ENCODE measurements around the gene THADA. TPM values are rescaled to one million over a fixed set of nuclear protein-coding genes. Genes with fewer than 3 reads are reported as not detected.

The THADA gene
- total RNA-seq, 4 donors from 2014 or later = 49.9 to 90.2 (median 65.2) TPM

DNA sequence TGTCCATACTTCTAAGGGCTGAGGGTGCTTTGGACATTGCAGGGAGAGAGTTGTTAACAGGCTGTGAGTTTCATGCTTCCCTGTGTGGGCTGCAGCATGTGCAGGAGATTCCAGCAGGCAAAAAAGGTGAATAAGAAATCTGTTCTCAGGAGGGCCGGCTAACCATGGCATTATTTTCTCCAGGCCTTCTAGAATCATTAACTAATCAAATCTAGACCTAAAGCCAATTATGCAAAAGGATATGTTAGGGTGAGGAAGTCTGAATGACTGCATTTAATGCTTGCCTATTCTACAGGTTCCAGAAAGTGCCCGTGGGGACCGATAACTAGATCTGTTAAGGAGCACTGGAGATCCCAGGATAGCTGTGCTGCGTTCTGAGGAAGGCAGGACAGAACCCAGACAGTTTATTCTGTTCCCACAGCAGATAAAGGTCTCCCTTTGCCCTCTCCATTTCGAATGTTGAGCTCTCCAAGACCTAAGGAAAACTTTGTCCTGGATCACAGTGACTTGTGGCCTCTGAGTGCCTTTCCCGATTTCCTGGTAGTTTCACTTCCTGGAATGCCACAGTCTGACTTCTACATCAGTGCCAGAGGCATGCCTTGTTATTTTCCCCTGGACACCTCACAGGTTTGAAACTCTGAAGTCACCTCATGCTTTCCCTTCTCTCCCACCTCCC is 319.4 kb downstream of the THADA start:
- peaks cover 49 to 72% of the 10 kb centered on the region in 2 donors for H3K4me1 ChIP-seq
- no peaks in the 10 kb centered on the region for H3K27me3 ChIP-seq
- H3K4me3 ChIP-seq (replicated peaks in 1 of 3) = no peak overlapping the region
- H3K27ac ChIP-seq = peak overlapping the region; percentile 82 to 94 (median 88)
- H3K36me3 ChIP-seq = no peaks in the 10 kb centered on the region
- no peak for DNase-seq
- intact Hi-C loops (cut with DNase I) = loop anchor here (10.0 kb wide), 1 partner anchor 68 kb away; no protein-coding TSS in a partner anchor
- no peak for TF ChIP-seq POLR2A (IDR thresholded peaks at IDR 0.05)
- TF ChIP-seq, protein P1, sequence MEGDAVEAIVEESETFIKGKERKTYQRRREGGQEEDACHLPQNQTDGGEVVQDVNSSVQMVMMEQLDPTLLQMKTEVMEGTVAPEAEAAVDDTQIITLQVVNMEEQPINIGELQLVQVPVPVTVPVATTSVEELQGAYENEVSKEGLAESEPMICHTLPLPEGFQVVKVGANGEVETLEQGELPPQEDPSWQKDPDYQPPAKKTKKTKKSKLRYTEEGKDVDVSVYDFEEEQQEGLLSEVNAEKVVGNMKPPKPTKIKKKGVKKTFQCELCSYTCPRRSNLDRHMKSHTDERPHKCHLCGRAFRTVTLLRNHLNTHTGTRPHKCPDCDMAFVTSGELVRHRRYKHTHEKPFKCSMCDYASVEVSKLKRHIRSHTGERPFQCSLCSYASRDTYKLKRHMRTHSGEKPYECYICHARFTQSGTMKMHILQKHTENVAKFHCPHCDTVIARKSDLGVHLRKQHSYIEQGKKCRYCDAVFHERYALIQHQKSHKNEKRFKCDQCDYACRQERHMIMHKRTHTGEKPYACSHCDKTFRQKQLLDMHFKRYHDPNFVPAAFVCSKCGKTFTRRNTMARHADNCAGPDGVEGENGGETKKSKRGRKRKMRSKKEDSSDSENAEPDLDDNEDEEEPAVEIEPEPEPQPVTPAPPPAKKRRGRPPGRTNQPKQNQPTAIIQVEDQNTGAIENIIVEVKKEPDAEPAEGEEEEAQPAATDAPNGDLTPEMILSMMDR (IDR thresholded peaks at IDR 0.05) = no peak
- H3K9me3 ChIP-seq = no peaks in the 10 kb centered on the region
- 45 to 51% methylated on average over 6 of the region's 6 CpGs for WGBS, 2 donors

DNA sequence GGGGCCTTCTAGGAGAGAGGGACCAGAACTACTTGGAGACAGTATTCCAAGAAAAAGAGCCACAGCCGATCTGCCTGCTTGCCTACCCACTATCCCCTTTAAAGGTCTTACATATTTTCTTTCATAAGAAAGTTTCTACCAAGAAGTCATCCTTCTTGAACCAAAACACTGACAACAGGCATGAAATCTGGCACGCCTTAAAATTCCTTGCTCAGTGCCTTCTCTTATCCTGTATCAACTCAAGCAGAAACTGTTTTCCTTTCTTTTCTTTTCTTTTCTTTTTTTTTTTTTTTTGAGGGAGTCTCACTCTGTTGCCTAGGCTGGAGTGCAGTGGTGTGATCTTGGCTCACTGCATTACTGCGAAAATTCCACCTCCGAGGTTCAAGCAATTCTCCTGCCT is 321.1 kb downstream of the THADA start:
- intact Hi-C loops (cut with DNase I) = loop anchor here (10.0 kb wide), 1 partner anchor 70 kb away; no protein-coding TSS in a partner anchor
- Histone ChIP-seq H3K27ac (peak overlapping the region; percentile 82 to 94 (median 93)), H3K36me3 (no peaks in the 10 kb centered on the region), H3K4me1 (peaks cover 62 to 88% of the 10 kb centered on the region in 2 donors), H3K27me3 (no peaks in the 10 kb centered on the region), H3K9me3 (no peaks in the 10 kb centered on the region), H3K4me3 (replicated peaks in 1 of 3) (no peak overlapping the region)
- 20 to 37% methylated on average over 4 of the region's 4 CpGs for WGBS, 2 donors
- peak in 1 of 2 donors; percentile 23 for TF ChIP-seq POLR2A (IDR thresholded peaks at IDR 0.05)
- TF ChIP-seq, protein P1 (IDR thresholded peaks at IDR 0.05) = no peak
- DNase-seq = peak; percentile 51 to 53

DNA sequence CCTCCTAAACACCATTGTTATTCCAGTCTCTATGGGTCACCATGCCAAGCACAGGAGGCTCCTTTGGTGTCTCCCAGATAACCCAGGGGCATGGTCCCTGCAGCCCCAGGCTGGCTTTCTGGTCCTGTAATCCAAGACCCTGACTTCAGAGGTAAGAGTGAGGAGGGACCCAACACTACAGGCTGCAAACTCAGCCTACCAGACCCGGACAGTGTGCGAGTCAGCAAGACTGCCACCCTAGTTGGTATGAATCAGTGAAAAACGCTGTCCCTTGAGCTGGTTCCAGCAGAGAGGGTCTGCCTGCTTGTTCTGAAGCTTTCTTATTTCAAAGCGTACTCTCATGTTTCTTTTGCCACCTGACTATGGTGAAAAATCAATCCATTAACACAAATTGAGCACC is 321.8 kb downstream of the THADA start:
- 42 to 59% methylated on average over 4 of the region's 4 CpGs for WGBS, 2 donors
- peaks cover 68 to 94% of the 10 kb centered on the region in 2 donors for H3K4me1 ChIP-seq

DNA sequence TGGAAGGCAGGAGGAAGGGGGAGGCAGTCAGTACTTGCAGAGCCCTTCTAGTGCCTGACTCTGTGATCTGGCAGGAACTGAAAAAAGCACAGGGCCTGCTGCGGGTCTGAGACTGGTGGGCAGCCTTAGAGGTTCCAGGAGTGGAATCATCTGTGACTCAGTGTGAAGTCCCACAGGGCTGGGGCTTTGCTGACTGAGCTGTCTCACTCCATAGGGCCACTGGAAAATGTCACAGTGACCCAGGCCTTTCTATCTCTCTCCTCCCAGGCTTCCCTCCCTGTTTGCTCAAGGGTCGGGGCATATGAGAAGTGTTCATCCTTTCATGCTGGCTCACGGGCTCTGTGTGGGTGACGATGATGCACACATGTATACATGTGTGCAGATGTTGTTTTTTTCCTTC is 322.3 kb downstream of the THADA start:
- Histone ChIP-seq H3K4me3 (replicated peaks in 1 of 3) (no peak overlapping the region), H3K4me1 (peaks cover 72 to 94% of the 10 kb centered on the region in 2 donors), H3K27me3 (no peaks in the 10 kb centered on the region), H3K36me3 (no peaks in the 10 kb centered on the region), H3K27ac (peak overlapping the region; percentile 82 to 94 (median 93)), H3K9me3 (no peaks in the 10 kb centered on the region)
- intact Hi-C loops (cut with DNase I) = loop anchor here (10.0 kb wide), 1 partner anchor 71 kb away; no protein-coding TSS in a partner anchor
- DNase-seq = peak; percentile 58
- WGBS, 2 donors = 49 to 52% methylated on average over 4 of the region's 4 CpGs
- TF ChIP-seq, protein P1 (IDR thresholded peaks at IDR 0.05) = no peak

More for the DNA sequence above, 321.8 kb downstream of the THADA start:
- TF ChIP-seq POLR2A (IDR thresholded peaks at IDR 0.05) = no peak
- TF ChIP-seq, protein P1 (IDR thresholded peaks at IDR 0.05) = no peak
- H3K4me3 ChIP-seq (replicated peaks in 1 of 3) = no peak overlapping the region
- no peaks in the 10 kb centered on the region for H3K27me3 ChIP-seq
- peak overlapping the region; percentile 82 to 94 (median 93) for H3K27ac ChIP-seq
- no peaks in the 10 kb centered on the region for H3K36me3 ChIP-seq
- no peaks in the 10 kb centered on the region for H3K9me3 ChIP-seq
- intact Hi-C loops (cut with DNase I) = loop anchor here (10.0 kb wide), 1 partner anchor 71 kb away; no protein-coding TSS in a partner anchor
- DNase-seq = peak; percentile 46 to 55

Measured in thyroid gland (tissue), 4 donors.